Ureter (tissue), 1 donor: ENCODE data around the gene APOA1. TPM values are rescaled to one million over a fixed set of nuclear protein-coding genes. Genes with fewer than 3 reads are reported as not detected.

ENCODE experiments used
- DNase-seq: peaks from one replicate; pipeline ENCODE4 v3.0.0-alpha.2; 2020; ENCODE audit warnings: low spot score
- total RNA-seq: library from RNA; stranded (reverse); gene quantifications from one replicate; pipeline ENCODE4 v1.2.4, GENCODE V29; 2023
- donor health status: DM: yes; HTN: yes; CAD: no.

APOA1 gene
- total RNA-seq, 1 donor from 2014 or later = not detected

- no peak for DNase-seq
Measured at GRCh38 chr11:116833816-116834534, 3.4 kb downstream of the APOA1 start.

- no peak for DNase-seq
Measured at GRCh38 chr11:116833491-116833815, 4.0 kb downstream of the APOA1 start.

GRCh38 chr11:116832350-116833290 lies 4.8 kb downstream of the APOA1 start:
- DNase-seq = no peak

- DNase-seq = no peak
Measured at GRCh38 chr11:116831790-116832349, 5.6 kb downstream of the APOA1 start.

GRCh38 chr11:116830184-116830912 lies 7.1 kb downstream of the APOA1 start:
- no peak for DNase-seq

GRCh38 chr11:116829525-116830183 lies 7.8 kb downstream of the APOA1 start, which contains the start of gene APOC3:
Gene APOC3, plus strand, starts transcription at chr11:116829907. Its CDS starts 676 bp downstream, at chr11:116830583.
- DNase-seq = no peak

- DNase-seq = no peak
Measured at GRCh38 chr11:116828632-116829524, 8.5 kb downstream of the APOA1 start.

- DNase-seq = no peak
Measured at GRCh38 chr11:116827461-116827860, 10.0 kb downstream of the APOA1 start.

- no peak for DNase-seq
Measured at GRCh38 chr11:116826751-116827431, 10.5 kb downstream of the APOA1 start.

- no peak for DNase-seq
Measured at GRCh38 chr11:116825854-116826750, 11.3 kb downstream of the APOA1 start.

- no peak for DNase-seq
Measured at GRCh38 chr11:116825434-116825833, 12.0 kb downstream of the APOA1 start.

GRCh38 chr11:116823031-116823843 lies 14.2 kb downstream of the APOA1 start, which contains the start of gene APOA4:
Gene APOA4, minus strand, starts transcription at chr11:116823304. Its CDS starts 113 bp downstream, at chr11:116823191.
- no peak for DNase-seq

GRCh38 chr11:116822575-116822974 lies 14.8 kb downstream of the APOA1 start:
- no peak for DNase-seq

GRCh38 chr11:116821050-116821918 lies 16.1 kb downstream of the APOA1 start:
- no peak for DNase-seq

GRCh38 chr11:116819049-116819448 lies 18.4 kb downstream of the APOA1 start:
- DNase-seq = no peak

- DNase-seq = no peak
Measured at GRCh38 chr11:116814502-116814901, 22.9 kb downstream of the APOA1 start.
